ENCODE measurements around the gene STARD6. TPM values are rescaled to one million over a fixed set of nuclear protein-coding genes. Genes with fewer than 3 reads are reported as not detected.

Gene STARD6
- total and polyA plus RNA-seq, 2 experiments from 2014 or later = not detected

DNA sequence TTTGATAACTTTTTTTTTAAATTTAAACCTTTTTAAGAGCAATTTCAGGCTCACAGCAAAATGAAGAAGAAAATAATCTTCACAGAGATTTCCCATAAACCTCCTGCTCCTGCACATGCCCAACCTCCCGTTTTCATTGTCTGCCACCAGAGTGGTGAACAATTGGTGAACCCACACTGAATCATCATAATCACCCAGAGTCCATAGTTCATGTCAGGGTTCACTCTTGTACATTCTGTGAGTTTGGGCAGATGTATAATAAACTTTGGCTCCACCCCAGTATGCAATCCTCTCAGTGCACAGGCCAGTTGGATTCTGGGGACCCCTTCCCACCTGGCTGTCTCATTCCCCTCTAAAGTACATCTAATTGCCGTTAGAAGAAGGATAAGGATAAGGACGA is 24.4 kb upstream of the STARD6 start:
- 0 out of 2 replicates have a peak, but pooled peaks cover 8% of the 10 kb centered on the region for H3K36me3 ChIP-seq (ENCODE audit: insufficient read depth)
- H3K4me3 Mint-ChIP-seq = no peak overlapping the region
- no peaks in the 10 kb centered on the region for H3F3A ChIP-seq (replicated peaks; ENCODE audit: low read depth)
- H3K36me3 Mint-ChIP-seq (ENCODE audit: low read depth) = peaks cover 13% of the 10 kb centered on the region; the same call in 2 of the 3 replicates
- ATAC-seq = no peak
- H3K27me3 ChIP-seq (ENCODE audit: insufficient read depth) = no peaks in the 10 kb centered on the region
- H3K4me3 ChIP-seq = no peak overlapping the region
- H3K27me3 Mint-ChIP-seq (ENCODE audit: insufficient read depth, low read depth, poor library complexity) = no peaks in the 10 kb centered on the region
- peaks cover 22% of the 10 kb centered on the region for H3K4me1 Mint-ChIP-seq
- H3K27ac Mint-ChIP-seq = no peak overlapping the region
- peaks cover 3% of the 10 kb centered on the region; the same call in 2 of the 3 replicates for H3K9me3 Mint-ChIP-seq
- no peaks in the 10 kb centered on the region for H4K20me1 ChIP-seq (replicated peaks; ENCODE audit: insufficient read depth)
- no peak overlapping the region for H3K27ac ChIP-seq (ENCODE audit: low read depth)
- no peaks in the 10 kb centered on the region for H3K79me2 ChIP-seq (replicated peaks; ENCODE audit: insufficient read depth)
- H2AFZ ChIP-seq = no peak overlapping the region
- 0 out of 2 replicates have a peak, but pooled peaks cover 4% of the 10 kb centered on the region for H3K9me2 ChIP-seq (ENCODE audit: insufficient read depth)
- H3K4me1 ChIP-seq (ENCODE audit: insufficient read depth) = peaks cover 20% of the 10 kb centered on the region
- peak overlapping the region; percentile 58 for H3K4me2 ChIP-seq
- TF ChIP-seq STAT1 (IDR thresholded peaks at IDR 0.05; ENCODE audit: unreplicated experiment) (no peak), POLR2AphosphoS5 (IDR thresholded peaks at IDR 0.05; ENCODE audit: low read depth) (no peak), ZNF114 (CRISPR knock-in tag; IDR thresholded peaks at IDR 0.05) (no peak), ZNF331 (CRISPR knock-in tag; IDR thresholded peaks at IDR 0.05; ENCODE audit: low read depth) (no peak), JUNB (IDR thresholded peaks at IDR 0.05; ENCODE audit: unreplicated experiment) (no peak), NANOG (IDR thresholded peaks at IDR 0.05; ENCODE audit: borderline replicate concordance) (no peak), EZH2 (IDR thresholded peaks at IDR 0.05; ENCODE audit: low read depth, unreplicated experiment) (no peak), EZH2phosphoT487 (IDR thresholded peaks at IDR 0.05; ENCODE audit: unreplicated experiment) (no peak), CREB1 (CRISPR knock-in tag; IDR thresholded peaks at IDR 0.05; ENCODE audit: low read depth) (no peak)
- TF ChIP-seq, protein P1, sequence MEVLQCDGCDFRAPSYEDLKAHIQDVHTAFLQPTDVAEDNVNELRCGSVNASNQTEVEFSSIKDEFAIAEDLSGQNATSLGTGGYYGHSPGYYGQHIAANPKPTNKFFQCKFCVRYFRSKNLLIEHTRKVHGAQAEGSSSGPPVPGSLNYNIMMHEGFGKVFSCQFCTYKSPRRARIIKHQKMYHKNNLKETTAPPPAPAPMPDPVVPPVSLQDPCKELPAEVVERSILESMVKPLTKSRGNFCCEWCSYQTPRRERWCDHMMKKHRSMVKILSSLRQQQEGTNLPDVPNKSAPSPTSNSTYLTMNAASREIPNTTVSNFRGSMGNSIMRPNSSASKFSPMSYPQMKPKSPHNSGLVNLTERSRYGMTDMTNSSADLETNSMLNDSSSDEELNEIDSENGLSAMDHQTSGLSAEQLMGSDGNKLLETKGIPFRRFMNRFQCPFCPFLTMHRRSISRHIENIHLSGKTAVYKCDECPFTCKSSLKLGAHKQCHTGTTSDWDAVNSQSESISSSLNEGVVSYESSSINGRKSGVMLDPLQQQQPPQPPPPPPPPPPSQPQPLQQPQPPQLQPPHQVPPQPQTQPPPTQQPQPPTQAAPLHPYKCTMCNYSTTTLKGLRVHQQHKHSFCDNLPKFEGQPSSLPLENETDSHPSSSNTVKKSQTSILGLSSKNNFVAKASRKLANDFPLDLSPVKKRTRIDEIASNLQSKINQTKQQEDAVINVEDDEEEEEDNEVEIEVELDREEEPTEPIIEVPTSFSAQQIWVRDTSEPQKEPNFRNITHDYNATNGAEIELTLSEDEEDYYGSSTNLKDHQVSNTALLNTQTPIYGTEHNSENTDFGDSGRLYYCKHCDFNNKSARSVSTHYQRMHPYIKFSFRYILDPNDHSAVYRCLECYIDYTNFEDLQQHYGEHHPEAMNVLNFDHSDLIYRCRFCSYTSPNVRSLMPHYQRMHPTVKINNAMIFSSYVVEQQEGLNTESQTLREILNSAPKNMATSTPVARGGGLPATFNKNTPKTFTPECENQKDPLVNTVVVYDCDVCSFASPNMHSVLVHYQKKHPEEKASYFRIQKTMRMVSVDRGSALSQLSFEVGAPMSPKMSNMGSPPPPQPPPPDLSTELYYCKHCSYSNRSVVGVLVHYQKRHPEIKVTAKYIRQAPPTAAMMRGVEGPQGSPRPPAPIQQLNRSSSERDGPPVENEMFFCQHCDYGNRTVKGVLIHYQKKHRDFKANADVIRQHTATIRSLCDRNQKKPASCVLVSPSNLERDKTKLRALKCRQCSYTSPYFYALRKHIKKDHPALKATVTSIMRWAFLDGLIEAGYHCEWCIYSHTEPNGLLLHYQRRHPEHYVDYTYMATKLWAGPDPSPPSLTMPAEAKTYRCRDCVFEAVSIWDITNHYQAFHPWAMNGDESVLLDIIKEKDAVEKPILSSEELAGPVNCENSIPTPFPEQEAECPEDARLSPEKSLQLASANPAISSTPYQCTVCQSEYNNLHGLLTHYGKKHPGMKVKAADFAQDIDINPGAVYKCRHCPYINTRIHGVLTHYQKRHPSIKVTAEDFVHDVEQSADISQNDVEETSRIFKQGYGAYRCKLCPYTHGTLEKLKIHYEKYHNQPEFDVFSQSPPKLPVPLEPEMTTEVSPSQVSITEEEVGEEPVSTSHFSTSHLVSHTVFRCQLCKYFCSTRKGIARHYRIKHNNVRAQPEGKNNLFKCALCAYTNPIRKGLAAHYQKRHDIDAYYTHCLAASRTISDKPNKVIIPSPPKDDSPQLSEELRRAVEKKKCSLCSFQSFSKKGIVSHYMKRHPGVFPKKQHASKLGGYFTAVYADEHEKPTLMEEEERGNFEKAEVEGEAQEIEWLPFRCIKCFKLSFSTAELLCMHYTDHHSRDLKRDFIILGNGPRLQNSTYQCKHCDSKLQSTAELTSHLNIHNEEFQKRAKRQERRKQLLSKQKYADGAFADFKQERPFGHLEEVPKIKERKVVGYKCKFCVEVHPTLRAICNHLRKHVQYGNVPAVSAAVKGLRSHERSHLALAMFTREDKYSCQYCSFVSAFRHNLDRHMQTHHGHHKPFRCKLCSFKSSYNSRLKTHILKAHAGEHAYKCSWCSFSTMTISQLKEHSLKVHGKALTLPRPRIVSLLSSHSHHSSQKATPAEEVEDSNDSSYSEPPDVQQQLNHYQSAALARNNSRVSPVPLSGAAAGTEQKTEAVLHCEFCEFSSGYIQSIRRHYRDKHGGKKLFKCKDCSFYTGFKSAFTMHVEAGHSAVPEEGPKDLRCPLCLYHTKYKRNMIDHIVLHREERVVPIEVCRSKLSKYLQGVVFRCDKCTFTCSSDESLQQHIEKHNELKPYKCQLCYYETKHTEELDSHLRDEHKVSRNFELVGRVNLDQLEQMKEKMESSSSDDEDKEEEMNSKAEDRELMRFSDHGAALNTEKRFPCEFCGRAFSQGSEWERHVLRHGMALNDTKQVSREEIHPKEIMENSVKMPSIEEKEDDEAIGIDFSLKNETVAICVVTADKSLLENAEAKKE (CRISPR knock-in tag; IDR thresholded peaks at IDR 0.05) = no peak
- TF ChIP-seq, protein P2, sequence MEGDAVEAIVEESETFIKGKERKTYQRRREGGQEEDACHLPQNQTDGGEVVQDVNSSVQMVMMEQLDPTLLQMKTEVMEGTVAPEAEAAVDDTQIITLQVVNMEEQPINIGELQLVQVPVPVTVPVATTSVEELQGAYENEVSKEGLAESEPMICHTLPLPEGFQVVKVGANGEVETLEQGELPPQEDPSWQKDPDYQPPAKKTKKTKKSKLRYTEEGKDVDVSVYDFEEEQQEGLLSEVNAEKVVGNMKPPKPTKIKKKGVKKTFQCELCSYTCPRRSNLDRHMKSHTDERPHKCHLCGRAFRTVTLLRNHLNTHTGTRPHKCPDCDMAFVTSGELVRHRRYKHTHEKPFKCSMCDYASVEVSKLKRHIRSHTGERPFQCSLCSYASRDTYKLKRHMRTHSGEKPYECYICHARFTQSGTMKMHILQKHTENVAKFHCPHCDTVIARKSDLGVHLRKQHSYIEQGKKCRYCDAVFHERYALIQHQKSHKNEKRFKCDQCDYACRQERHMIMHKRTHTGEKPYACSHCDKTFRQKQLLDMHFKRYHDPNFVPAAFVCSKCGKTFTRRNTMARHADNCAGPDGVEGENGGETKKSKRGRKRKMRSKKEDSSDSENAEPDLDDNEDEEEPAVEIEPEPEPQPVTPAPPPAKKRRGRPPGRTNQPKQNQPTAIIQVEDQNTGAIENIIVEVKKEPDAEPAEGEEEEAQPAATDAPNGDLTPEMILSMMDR (conservative IDR thresholded peaks at IDR 0.05; ENCODE audit: low read depth in 2 of 2) = no peak
- TF ChIP-seq, protein P3, sequence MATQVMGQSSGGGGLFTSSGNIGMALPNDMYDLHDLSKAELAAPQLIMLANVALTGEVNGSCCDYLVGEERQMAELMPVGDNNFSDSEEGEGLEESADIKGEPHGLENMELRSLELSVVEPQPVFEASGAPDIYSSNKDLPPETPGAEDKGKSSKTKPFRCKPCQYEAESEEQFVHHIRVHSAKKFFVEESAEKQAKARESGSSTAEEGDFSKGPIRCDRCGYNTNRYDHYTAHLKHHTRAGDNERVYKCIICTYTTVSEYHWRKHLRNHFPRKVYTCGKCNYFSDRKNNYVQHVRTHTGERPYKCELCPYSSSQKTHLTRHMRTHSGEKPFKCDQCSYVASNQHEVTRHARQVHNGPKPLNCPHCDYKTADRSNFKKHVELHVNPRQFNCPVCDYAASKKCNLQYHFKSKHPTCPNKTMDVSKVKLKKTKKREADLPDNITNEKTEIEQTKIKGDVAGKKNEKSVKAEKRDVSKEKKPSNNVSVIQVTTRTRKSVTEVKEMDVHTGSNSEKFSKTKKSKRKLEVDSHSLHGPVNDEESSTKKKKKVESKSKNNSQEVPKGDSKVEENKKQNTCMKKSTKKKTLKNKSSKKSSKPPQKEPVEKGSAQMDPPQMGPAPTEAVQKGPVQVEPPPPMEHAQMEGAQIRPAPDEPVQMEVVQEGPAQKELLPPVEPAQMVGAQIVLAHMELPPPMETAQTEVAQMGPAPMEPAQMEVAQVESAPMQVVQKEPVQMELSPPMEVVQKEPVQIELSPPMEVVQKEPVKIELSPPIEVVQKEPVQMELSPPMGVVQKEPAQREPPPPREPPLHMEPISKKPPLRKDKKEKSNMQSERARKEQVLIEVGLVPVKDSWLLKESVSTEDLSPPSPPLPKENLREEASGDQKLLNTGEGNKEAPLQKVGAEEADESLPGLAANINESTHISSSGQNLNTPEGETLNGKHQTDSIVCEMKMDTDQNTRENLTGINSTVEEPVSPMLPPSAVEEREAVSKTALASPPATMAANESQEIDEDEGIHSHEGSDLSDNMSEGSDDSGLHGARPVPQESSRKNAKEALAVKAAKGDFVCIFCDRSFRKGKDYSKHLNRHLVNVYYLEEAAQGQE (IDR thresholded peaks at IDR 0.05; ENCODE audit: unreplicated experiment) = no peak
- TF ChIP-seq, protein P4, sequence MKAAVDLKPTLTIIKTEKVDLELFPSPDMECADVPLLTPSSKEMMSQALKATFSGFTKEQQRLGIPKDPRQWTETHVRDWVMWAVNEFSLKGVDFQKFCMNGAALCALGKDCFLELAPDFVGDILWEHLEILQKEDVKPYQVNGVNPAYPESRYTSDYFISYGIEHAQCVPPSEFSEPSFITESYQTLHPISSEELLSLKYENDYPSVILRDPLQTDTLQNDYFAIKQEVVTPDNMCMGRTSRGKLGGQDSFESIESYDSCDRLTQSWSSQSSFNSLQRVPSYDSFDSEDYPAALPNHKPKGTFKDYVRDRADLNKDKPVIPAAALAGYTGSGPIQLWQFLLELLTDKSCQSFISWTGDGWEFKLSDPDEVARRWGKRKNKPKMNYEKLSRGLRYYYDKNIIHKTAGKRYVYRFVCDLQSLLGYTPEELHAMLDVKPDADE (IDR thresholded peaks at IDR 0.05) = no peak
- no peak for DNase-seq (ENCODE audit: low spot score)

Data from GM23338 (cell line).